ENCODE measurements around the gene CD5L.

CD5L gene

GRCh38 chr1:157819215-157819614 lies 22.4 kb downstream of the CD5L start:
- H3K4me3 ChIP-seq (ENCODE audit: low read length) = no peak overlapping the region
- no peak for DNase-seq (ENCODE audit: low read depth)
- TF ChIP-seq, protein P1, sequence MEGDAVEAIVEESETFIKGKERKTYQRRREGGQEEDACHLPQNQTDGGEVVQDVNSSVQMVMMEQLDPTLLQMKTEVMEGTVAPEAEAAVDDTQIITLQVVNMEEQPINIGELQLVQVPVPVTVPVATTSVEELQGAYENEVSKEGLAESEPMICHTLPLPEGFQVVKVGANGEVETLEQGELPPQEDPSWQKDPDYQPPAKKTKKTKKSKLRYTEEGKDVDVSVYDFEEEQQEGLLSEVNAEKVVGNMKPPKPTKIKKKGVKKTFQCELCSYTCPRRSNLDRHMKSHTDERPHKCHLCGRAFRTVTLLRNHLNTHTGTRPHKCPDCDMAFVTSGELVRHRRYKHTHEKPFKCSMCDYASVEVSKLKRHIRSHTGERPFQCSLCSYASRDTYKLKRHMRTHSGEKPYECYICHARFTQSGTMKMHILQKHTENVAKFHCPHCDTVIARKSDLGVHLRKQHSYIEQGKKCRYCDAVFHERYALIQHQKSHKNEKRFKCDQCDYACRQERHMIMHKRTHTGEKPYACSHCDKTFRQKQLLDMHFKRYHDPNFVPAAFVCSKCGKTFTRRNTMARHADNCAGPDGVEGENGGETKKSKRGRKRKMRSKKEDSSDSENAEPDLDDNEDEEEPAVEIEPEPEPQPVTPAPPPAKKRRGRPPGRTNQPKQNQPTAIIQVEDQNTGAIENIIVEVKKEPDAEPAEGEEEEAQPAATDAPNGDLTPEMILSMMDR (conservative IDR thresholded peaks at IDR 0.05; ENCODE audit: low read length) = no peak

- TF ChIP-seq, protein P1 (conservative IDR thresholded peaks at IDR 0.05; ENCODE audit: low read length) = no peak
- H3K4me3 ChIP-seq (ENCODE audit: low read length) = no peak overlapping the region
- no peak for DNase-seq (ENCODE audit: low read depth)
Measured at GRCh38 chr1:157813269-157813668, 28.3 kb downstream of the CD5L start.

GRCh38 chr1:157806431-157807149 lies 35.0 kb downstream of the CD5L start:
- TF ChIP-seq, protein P1 (conservative IDR thresholded peaks at IDR 0.05; ENCODE audit: low read length) = no peak
- no peak overlapping the region for H3K4me3 ChIP-seq (ENCODE audit: low read length)
- no peak for DNase-seq (ENCODE audit: low read depth)

DNA sequence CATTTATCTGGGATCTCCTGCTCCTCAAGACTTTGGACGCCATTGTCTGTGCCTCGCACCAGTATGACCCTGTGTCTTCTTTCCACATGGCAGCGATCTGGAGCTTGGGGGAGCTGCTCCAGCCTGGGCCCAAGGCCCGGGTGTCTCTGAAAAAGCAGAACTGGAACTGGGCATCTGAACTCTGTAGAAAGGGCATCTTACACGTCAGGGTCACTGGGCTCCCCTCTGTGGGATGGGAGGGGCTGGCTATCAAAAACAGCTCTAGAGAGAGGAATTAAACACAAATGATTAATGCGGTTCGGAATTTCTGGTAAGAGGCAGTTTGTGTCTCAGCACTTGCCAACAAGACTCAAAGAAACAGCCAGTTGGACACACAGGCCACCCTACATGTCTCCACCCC lies 37.8 kb downstream of the CD5L start:
- H3K4me3 ChIP-seq (ENCODE audit: low read length) = no peak overlapping the region
- no peak for DNase-seq (ENCODE audit: low read depth)
- TF ChIP-seq, protein P1 (conservative IDR thresholded peaks at IDR 0.05; ENCODE audit: low read length) = no peak

GRCh38 chr1:157799996-157800395 lies 41.6 kb downstream of the CD5L start:
- DNase-seq (ENCODE audit: low read depth) = no peak
- TF ChIP-seq, protein P1 (conservative IDR thresholded peaks at IDR 0.05; ENCODE audit: low read length) = no peak
- no peak overlapping the region for H3K4me3 ChIP-seq (ENCODE audit: low read length)

- no peak for DNase-seq (ENCODE audit: low read depth)
- TF ChIP-seq, protein P1 (conservative IDR thresholded peaks at IDR 0.05; ENCODE audit: low read length) = no peak
Measured at GRCh38 chr1:157798211-157798610, 43.4 kb downstream of the CD5L start.

GRCh38 chr1:157785248-157785647 lies 56.4 kb downstream of the CD5L start:
- no peak for DNase-seq (ENCODE audit: low read depth)
- TF ChIP-seq, protein P1 (conservative IDR thresholded peaks at IDR 0.05; ENCODE audit: low read length) = no peak

More at GRCh38 chr1:157798211-157798610, 43.4 kb downstream of the CD5L start:
- no peak overlapping the region for H3K4me3 ChIP-seq (ENCODE audit: low read length)

More at GRCh38 chr1:157785248-157785647, 56.4 kb downstream of the CD5L start:
- no peak overlapping the region for H3K4me3 ChIP-seq (ENCODE audit: low read length)

Data from AG10803 (cell line).